GM20431 (cell line): ENCODE data around the gene IFNA6.
"Not testable (repeated sequence)": the region's sequence is repeated elsewhere in the genome, so short reads cannot be mapped to it uniquely, and the experiment has no call there.

ENCODE experiments used
- in situ Hi-C: fragments of 300-500 bp; cut with MseI, MboI; formaldehyde crosslinking; loops from one replicate; pipeline ENCODE4 v1.15.0; 2020; ENCODE audit warnings: low sequenced_read_pairs; ENCODE audit not compliant: unreplicated experiment

The IFNA6 gene

DNA sequence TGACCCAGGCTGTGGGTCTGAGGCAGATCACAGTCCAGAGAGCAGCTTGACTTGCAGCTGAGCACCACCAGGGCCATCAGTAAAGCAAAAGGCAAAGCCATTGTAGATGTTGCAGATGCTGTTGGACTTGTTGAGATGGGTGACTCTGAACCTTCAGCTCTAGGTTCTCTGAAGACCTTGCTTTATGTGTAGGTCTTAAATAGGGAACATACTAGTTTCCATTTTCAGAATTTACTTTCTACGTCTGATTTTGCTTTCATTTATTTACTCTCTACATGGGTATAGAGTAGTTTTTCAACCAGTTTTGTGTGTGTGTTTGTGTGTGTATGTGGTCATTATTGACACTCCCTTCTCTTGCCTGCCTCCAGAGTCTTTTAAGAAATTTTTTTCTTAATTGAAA is at the start of gene IFNA6:
IFNA6 (minus strand) TSS at position 101 of the 400 bp plus-strand sequence; CDS start at position 101, 0 bp downstream.
- in situ Hi-C loops = no loop called here

- in situ Hi-C loops = no loop called here
These were observed 49.3 kb upstream of the IFNA6 start for GRCh38 chr9:21399956-21400355.

DNA sequence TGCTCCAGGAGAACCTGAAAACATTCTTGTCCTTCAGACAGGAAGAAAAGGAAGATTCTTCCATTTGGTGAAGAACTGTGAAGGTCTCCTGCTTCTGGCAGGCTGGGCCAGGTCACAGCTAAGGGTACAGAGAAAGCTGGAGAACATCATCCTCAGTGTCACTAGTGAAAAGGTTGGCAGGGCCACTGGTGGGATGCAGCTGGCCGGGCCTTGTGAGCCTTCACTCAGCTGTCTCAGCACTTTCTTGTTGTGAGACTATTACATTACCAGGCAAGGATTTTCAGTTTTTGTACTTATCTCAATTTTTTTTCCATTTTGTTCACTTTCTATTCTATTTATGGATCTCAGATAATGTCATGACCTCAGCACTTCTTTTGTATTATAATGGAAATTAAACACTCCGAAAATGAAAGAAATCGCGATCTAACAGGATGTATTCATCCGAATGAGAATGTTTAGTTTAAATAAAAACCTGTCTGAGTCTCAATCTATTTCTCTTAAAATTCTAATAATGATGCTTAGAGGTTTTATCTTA is 48.3 kb upstream of the IFNA6 start:
- in situ Hi-C loops = no loop called here

- in situ Hi-C loops = no loop called here
These were observed 45.4 kb upstream of the IFNA6 start for GRCh38 chr9:21395778-21396717.

- in situ Hi-C loops = no loop called here
These were observed 41.6 kb upstream of the IFNA6 start for GRCh38 chr9:21392270-21392669.

DNA sequence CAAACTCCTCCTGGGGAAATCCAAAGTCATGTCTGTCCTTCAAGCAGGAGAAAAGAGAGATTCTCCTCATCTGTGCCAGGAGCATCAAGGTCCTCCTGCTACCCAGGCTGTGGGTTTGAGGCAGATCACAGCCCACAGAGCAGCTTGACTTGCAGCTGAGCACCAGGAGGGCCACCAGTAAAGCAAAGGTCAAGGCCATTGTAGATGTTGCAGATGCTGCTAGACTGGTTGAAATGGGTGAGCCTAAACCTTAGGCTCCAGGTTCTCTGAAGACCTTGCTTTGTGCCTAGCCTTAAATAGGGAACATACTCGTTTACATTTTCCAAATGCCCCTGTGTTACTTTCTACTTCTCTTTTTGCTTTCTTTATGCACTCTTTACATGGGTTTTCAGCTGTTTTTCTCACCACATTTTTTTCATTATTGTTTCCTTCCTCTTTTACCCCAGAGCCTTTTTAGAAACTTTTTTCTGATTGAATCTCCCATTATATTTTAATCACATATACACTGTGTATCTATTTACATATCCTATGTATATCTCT is 34.5 kb upstream of the IFNA6 start, which contains the start of gene IFNA2:
IFNA2 (minus strand) TSS at position 268 of the 540 bp plus-strand sequence; CDS start at position 199, 69 bp downstream.
- in situ Hi-C loops = no loop called here

GRCh38 chr9:21383627-21384026 is 32.9 kb upstream of the IFNA6 start:
- in situ Hi-C loops = no loop called here

DNA sequence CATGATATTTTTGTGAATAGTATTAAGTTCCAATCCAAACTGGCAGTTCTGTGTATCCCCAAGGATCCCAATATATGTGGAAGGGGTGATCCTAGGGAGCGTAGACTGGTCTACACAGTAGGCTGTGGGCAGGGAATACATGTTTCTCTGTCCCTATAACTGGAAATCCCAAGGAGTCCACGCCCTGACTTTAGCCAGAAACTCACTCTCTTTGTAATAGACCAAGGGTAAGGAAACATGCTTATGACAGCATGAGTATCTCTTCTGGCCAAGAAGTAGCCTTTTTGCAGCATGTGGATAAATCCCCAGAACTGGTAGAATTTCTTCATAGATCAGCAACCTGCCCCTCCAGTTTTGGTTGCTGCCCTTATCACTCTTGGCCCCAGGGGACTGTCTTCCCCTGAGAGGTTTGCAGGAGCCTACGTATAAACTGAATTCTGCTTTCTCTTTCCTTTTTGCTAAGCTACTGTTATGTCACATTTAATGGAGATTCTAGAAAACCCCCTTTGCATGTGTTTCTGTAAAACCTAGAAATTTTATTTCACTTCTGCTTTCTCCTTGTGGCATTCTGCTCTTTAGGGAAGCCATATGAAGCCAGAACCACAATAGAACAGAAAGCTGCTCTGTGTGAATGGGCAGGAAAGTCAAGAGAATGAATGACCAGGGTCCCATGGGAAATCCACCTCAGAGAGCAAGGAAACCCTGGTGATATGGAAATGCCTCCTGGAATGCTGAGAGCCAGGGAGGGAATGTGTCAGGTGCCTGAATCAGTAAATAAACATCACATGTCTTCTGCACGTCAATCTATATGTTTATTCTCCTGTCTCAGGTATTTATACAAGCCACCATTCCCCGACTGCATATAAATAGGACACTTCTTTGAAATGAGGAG is 31.0 kb upstream of the IFNA6 start:
- in situ Hi-C loops = no loop called here

DNA sequence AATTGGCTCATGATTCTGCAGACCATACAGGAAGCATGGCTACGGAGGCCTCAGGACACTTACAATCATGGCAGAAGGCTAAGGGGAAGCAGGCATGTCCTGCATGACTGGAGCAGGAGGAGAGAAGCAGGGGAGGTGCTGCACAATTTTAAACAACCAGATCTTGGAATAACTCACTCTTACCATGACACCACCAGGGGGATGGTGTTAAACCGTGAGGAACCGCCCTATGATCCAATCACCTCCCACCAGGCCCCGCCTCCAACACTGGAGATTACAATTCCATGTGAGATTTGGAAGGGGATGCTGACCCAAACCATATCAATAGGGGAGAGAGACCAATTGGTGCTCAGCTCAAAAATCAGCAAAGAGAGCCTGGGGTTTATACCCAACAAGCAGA is 20.8 kb upstream of the IFNA6 start:
- in situ Hi-C loops = not testable (repeated sequence)

GRCh38 chr9:21367957-21368356 is 17.3 kb upstream of the IFNA6 start, which contains the start of gene IFNA13:
IFNA13 (minus strand) TSS chr9:21368057; CDS start chr9:21368010, 47 bp downstream.
- in situ Hi-C loops = no loop called here

GRCh38 chr9:21367169-21367568 is 16.5 kb upstream of the IFNA6 start:
- in situ Hi-C loops = not testable (repeated sequence)

DNA sequence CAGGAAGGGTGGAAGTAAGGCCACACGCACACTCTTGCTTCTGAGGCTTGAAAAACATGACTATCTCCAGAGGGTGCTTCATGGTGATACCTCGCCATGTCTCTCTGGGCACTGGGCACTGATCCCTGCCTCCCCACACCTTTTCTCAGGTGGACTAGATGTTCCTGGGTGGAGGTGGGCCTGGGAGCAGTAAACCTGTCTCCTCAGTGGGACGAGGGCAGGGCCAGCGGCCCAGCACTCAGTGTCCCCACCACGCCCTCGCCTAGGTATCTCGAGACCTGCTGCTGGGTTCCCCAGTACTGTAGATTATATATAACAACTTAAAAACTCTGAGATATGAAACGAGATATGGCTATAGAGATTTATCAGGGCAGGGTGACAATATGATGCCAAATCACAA is 11.6 kb upstream of the IFNA6 start:
- in situ Hi-C loops = no loop called here

- in situ Hi-C loops = no loop called here
These were observed 7.1 kb upstream of the IFNA6 start for GRCh38 chr9:21357479-21358460.

DNA sequence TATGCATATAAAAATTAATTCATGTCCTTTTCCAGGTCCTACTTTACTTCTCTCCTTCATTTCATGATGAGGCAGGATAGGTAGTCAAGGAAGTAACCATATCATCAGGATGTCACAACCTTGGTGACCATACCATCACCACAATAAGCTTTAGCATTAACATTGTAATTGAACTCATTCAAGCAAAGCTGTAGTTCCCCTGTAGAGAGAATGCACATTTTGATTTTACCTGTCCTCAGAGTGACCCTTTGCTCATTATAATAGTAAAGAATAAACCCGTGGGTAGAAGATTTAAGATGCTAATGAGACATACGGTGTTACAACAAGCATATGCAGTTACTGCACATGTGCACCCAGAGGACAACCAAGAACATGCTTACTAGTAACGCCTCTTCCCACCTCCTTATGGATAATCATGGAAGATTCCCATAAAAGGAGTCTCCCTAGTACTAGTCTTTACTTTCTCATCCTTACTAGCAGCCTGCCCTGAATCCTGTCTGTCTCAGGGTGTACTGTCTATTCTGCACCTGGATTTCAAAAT is 2.2 kb downstream of the IFNA6 start:
- in situ Hi-C loops = no loop called here

- in situ Hi-C loops = no loop called here
These were observed 10.0 kb downstream of the IFNA6 start for GRCh38 chr9:21340735-21341134.

GRCh38 chr9:21336457-21336856 is 14.2 kb downstream of the IFNA6 start:
- in situ Hi-C loops = no loop called here

DNA sequence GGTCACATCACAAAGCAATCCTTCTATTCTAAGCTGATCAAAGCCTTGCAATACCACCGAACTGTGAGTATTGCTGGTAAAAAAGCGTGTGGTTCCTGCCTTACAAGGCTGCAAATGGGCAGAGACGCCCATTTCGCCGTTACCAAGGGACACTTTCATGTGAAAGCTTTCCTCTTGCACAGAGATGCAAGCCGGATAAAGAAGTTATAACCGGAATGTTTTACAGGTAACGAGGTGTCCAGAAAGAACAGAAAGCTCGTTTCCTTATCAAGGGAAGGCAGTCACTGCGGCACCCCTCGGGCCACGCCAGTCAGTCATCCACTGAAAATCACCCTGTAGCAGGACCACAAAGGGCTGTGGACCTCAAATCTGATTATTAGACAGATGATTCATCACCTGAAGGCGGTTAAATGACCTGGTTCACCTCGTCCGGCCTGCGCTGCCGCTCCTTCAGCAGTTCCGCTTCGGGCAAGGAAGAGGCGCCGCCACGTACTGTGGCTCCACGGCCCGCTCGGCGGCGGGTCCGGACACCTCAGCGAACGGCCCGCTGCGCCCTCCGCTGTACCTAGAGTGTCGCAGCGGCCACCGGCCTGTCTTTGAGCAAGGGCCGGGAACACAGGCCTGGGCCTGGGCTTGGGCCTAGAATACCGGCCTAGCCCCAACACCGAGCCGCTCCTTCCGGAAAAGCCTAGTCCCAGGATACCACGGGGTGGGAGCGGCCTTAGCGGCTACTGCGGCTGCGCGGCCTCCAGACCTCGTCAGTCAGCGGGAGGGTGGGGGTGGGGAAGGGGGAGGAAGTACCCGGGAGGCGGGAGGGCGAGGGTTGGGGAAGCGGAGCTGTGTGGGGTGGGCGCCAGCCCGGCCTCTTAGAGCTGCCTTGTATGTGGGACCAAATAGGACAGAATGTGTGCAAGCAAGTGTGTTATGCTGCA is 15.7 kb downstream of the IFNA6 start, which contains the start of gene KLHL9:
KLHL9 (minus strand) TSS at position 704 of the 932 bp plus-strand sequence; CDS start at position 159, 545 bp downstream.
- in situ Hi-C loops = no loop called here
